ENCODE data around the gene BAIAP2.
"Not testable (repeated sequence)": the region's sequence is repeated elsewhere in the genome, so short reads cannot be mapped to it uniquely, and the experiment has no call there.

BAIAP2 gene

GRCh38 chr17:81071761-81072741, 37.1 kb downstream of the BAIAP2 start:
- no peak for DNase-seq

GRCh38 chr17:81073967-81074839, 39.3 kb downstream of the BAIAP2 start:
- no peak for DNase-seq

- DNase-seq, result no peak
These were observed 39.9 kb downstream of the BAIAP2 start for GRCh38 chr17:81074875-81075274.

- no peak for DNase-seq
These were observed 40.4 kb downstream of the BAIAP2 start for GRCh38 chr17:81075307-81075706.

GRCh38 chr17:81076141-81076679, 41.3 kb downstream of the BAIAP2 start:
- DNase-seq, result no peak

- not testable (repeated sequence) for DNase-seq
These were observed 43.3 kb downstream of the BAIAP2 start for GRCh38 chr17:81078026-81078913.

GRCh38 chr17:81080019-81080418, 45.1 kb downstream of the BAIAP2 start:
- no peak for DNase-seq

GRCh38 chr17:81081222-81082176, 46.5 kb downstream of the BAIAP2 start:
- no peak for DNase-seq

- no peak for DNase-seq
These were observed 47.5 kb downstream of the BAIAP2 start for GRCh38 chr17:81082177-81083073.

- no peak for DNase-seq
These were observed 48.3 kb downstream of the BAIAP2 start for GRCh38 chr17:81083125-81083765.

- no peak for DNase-seq
These were observed 49.9 kb downstream of the BAIAP2 start for GRCh38 chr17:81084680-81085419.

GRCh38 chr17:81085420-81085911, 50.5 kb downstream of the BAIAP2 start:
- DNase-seq, result no peak

- DNase-seq, result no peak
These were observed 52.0 kb downstream of the BAIAP2 start for GRCh38 chr17:81086789-81087551.

- DNase-seq, result no peak
These were observed 55.6 kb downstream of the BAIAP2 start for GRCh38 chr17:81090361-81091136.

- no peak for DNase-seq
These were observed 56.2 kb downstream of the BAIAP2 start for GRCh38 chr17:81091154-81091553.

GRCh38 chr17:81091774-81092517, 57.0 kb downstream of the BAIAP2 start:
- DNase-seq, result no peak
